RPMI7951 (cell line): ENCODE data around the gene DHX36. TPM values are rescaled to one million over a fixed set of nuclear protein-coding genes. Genes with fewer than 3 reads are reported as not detected.

Experiments
- DNase-seq: peaks from one replicate; pipeline ENCODE4 v3.0.0-alpha.2; 2012; ENCODE audit warnings: low read depth
- total RNA-seq: library from RNA; depleted of rRNA; stranded (reverse); fragments of >200 nt; shearing (Covaris generic); gene quantifications from 2 replicates; pipeline ENCODE4 v1.2.3, GENCODE V29; 2014; rRNA removed

The DHX36 gene
- total RNA-seq, 1 experiment from 2014 or later = 44.5 TPM

DNA sequence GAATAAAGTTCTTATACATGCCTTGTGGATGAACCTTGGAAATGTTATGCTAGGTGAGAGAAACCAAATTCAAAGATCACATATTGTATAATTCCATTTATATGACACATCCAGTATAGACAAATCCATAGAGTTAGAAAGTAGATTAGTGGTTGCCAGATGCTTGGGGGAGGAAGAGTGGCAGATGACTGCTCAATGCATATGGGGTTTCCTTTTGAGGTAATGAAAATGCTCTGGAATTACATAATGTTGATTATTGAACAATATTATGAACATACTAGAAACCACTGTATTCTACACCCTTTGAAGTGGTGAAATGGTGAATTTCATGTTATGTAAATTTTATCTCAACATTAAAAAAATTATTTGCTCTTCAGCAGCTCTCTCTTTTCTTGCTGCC lies 100.8 kb downstream of the DHX36 start:
- DNase-seq = no peak

Other genes with a start within 250 kb of the DHX36 start
- 2.2 and 3.3 TPM in 2 replicates for gene ARHGEF26, start 203.1 kb downstream of the DHX36 start, total RNA-seq
- not detected in 2 replicates for gene GPR149, start 105.7 kb upstream of the DHX36 start, total RNA-seq